Measurements from ENCODE around the gene C1QTNF1. TPM values are rescaled to one million over a fixed set of nuclear protein-coding genes. Genes with fewer than 3 reads are reported as not detected.

The C1QTNF1 gene
- total RNA-seq, 4 donors from 2014 or later = 15.7 to 38.1 (median 23.5) TPM

DNA sequence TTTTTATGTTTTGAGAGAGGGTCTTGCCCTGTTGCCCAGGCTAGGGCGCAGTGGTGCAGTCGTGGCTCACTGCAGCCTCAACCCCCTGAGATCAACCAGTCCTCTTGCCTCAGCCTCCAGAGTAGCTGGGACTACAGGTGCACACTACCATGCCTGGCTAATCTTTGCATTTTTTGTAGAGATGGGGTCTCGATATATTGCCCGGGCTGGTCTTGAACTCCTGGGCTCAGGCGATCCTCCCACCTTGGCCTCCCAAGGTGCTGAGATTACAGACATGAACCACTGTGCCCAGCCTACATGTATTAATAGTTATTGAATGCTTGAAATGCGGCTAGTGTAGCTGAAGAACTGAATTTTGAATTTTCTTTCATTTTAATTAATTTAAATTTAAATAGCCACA is 12.2 kb downstream of the C1QTNF1 start:
- Histone ChIP-seq H3K4me3 (no peak overlapping the region), H3K9me3 (no peaks in the 10 kb centered on the region), H3K27ac (peak overlapping the region; percentile 23), H3K36me3 (no peaks in the 10 kb centered on the region), H3K4me1 (peaks cover 72% of the 10 kb centered on the region), H3K27me3 (no peaks in the 10 kb centered on the region)
- TF ChIP-seq, protein P1, sequence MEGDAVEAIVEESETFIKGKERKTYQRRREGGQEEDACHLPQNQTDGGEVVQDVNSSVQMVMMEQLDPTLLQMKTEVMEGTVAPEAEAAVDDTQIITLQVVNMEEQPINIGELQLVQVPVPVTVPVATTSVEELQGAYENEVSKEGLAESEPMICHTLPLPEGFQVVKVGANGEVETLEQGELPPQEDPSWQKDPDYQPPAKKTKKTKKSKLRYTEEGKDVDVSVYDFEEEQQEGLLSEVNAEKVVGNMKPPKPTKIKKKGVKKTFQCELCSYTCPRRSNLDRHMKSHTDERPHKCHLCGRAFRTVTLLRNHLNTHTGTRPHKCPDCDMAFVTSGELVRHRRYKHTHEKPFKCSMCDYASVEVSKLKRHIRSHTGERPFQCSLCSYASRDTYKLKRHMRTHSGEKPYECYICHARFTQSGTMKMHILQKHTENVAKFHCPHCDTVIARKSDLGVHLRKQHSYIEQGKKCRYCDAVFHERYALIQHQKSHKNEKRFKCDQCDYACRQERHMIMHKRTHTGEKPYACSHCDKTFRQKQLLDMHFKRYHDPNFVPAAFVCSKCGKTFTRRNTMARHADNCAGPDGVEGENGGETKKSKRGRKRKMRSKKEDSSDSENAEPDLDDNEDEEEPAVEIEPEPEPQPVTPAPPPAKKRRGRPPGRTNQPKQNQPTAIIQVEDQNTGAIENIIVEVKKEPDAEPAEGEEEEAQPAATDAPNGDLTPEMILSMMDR (IDR thresholded peaks at IDR 0.05) = no peak
- no peak for TF ChIP-seq POLR2A (IDR thresholded peaks at IDR 0.05)
- no peak for TF ChIP-seq EP300 (IDR thresholded peaks at IDR 0.05)
- TF ChIP-seq POLR2AphosphoS5 (IDR thresholded peaks at IDR 0.05) = no peak
- DNase-seq (ENCODE audit: low spot score in 2 of 2) = no peak
- 94% methylated on average over 6 of the region's 6 CpGs for WGBS

DNA sequence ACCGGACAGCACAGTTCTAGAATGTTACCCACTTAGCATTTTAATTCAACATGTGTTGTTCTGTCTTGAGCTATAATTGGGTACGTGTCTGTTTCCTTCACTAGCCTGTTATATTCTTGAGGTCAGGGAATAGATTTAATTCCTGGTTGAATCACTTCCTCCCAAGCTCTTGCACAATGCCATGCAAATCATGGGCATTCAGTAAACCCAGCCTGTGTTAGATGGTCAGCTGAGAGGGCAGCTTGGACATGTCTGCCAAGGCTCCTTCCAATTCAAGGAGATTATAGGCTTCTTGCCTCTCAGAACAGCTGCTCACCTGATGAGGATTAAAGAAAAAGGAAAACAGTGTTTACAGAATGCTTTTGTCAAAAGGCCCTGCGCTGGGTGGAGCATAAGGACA is 12.6 kb downstream of the C1QTNF1 start:
- Histone ChIP-seq H3K36me3 (no peaks in the 10 kb centered on the region), H3K4me3 (no peak overlapping the region), H3K4me1 (peaks cover 68% of the 10 kb centered on the region), H3K27ac (peak overlapping the region; percentile 23), H3K27me3 (no peaks in the 10 kb centered on the region), H3K9me3 (no peaks in the 10 kb centered on the region)
- DNase-seq (ENCODE audit: low spot score in 2 of 2) = peak in 1 of 2 donors; percentile 56
- TF ChIP-seq POLR2A (IDR thresholded peaks at IDR 0.05) = no peak
- no peak for TF ChIP-seq EP300 (IDR thresholded peaks at IDR 0.05)
- TF ChIP-seq, protein P1 (IDR thresholded peaks at IDR 0.05) = no peak
- peak in 1 of 3 donors; percentile 48 for TF ChIP-seq POLR2AphosphoS5 (IDR thresholded peaks at IDR 0.05)
- 65% methylated on average over 3 of the region's 3 CpGs for WGBS

DNA sequence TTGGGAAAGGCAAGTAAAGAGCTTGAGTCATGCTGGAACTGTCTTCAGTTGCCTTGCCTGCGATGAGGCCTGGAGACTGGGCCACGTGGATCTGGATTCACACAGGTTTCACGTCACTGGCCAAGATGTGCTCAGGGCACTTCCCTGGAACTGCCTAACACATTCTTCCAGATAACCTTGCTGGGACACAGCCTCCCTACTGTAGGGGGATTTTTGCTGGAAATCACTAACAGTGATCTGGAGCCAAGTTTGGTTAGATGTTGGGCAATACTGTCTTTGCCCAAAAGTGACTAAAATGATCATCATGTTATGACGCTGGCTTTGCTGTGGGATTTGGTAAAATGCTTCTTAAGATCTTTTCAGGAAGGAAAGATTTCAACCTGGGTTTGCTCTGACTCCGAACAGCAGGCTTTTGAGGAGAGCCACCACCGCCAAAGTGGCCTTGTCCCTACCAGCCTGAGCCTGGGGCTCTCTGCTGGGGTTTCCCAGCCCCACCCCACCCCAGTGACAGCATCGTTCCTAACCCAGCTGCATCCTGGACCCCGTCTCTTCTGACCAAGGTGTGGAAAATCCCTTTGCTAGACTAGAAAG is 14.7 kb downstream of the C1QTNF1 start:
- DNase-seq (ENCODE audit: low spot score in 2 of 2) = peak; percentile 83 to 87

DNA sequence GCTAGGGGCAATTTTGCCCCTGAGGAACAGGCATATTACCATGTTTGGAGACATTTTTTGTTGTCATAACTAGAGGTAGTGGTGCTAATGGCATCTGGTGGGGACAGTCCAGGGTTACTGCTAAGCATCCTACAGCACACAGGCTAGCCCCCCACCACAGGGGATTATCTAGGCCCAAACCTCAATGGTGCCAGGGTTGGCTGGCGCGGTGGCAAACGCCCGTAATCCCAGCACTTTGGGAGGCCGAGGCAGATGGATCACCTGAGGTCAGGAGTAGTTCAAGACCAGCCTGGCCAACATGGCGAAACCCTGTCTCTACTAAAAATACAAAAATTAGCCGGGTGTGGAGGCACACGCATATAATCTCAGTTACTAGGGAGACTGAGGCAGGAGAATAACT is 15.2 kb downstream of the C1QTNF1 start:
- WGBS = 80% methylated on average over 6 of the region's 8 CpGs
- Histone ChIP-seq H3K27ac (peak overlapping the region; percentile 71), H3K36me3 (no peaks in the 10 kb centered on the region), H3K4me1 (peaks cover 51% of the 10 kb centered on the region), H3K9me3 (no peaks in the 10 kb centered on the region), H3K4me3 (no peak overlapping the region), H3K27me3 (no peaks in the 10 kb centered on the region)
- no peak for TF ChIP-seq POLR2A (IDR thresholded peaks at IDR 0.05)
- TF ChIP-seq, protein P1 (IDR thresholded peaks at IDR 0.05) = no peak
- no peak for TF ChIP-seq POLR2AphosphoS5 (IDR thresholded peaks at IDR 0.05)
- DNase-seq (ENCODE audit: low spot score in 2 of 2) = peak in 1 of 2 donors; percentile 58

More for the DNA sequence above, 14.7 kb downstream of the C1QTNF1 start:
- Histone ChIP-seq H3K4me1 (peaks cover 56% of the 10 kb centered on the region), H3K9me3 (no peaks in the 10 kb centered on the region), H3K4me3 (no peak overlapping the region), H3K36me3 (no peaks in the 10 kb centered on the region), H3K27me3 (no peaks in the 10 kb centered on the region), H3K27ac (peak overlapping the region; percentile 71)
- TF ChIP-seq POLR2AphosphoS5 (IDR thresholded peaks at IDR 0.05) = peak; percentile 18 to 93 (median 49)
- TF ChIP-seq POLR2A (IDR thresholded peaks at IDR 0.05) = no peak
- 20% methylated on average over 8 of the region's 8 CpGs for WGBS

DNA sequence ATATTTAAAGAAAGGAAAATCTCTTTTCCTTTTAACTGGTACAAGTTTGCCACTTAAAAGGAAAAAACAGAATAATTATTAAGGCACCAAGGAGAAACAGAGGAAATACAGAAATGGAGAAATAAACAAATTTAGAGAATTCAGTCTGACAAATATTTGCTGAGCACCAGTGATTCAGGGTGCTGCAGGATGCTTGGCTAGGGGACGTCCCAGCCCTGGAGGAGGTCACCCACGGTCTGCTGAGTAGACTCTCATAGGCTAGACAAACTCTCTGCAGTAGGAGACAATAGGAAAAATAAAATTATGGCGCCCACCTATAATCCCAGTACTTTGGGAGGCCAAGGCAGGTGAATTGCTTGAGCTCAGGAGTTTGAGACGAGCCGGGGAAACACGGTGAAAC is 15.9 kb downstream of the C1QTNF1 start:
- no peaks in the 10 kb centered on the region for H3K36me3 ChIP-seq
- H3K9me3 ChIP-seq = no peaks in the 10 kb centered on the region
- no peak for DNase-seq (ENCODE audit: low spot score in 2 of 2)
- no peaks in the 10 kb centered on the region for H3K27me3 ChIP-seq
- no peak overlapping the region for H3K4me3 ChIP-seq
- TF ChIP-seq, protein P1 (IDR thresholded peaks at IDR 0.05) = no peak
- TF ChIP-seq EP300 (IDR thresholded peaks at IDR 0.05) (no peak), POLR2A (IDR thresholded peaks at IDR 0.05) (no peak), POLR2AphosphoS5 (IDR thresholded peaks at IDR 0.05) (no peak)
- peaks cover 44% of the 10 kb centered on the region for H3K4me1 ChIP-seq
- H3K27ac ChIP-seq = no peak overlapping the region
- WGBS = 92% methylated on average over 6 of the region's 6 CpGs

Measured in suprapubic skin (tissue), 4 donors.